GF-D8 (cell line): ENCODE measurements around the gene FOXA3.
"Not testable (repeated sequence)": the region's sequence is repeated elsewhere in the genome, so short reads cannot be mapped to it uniquely, and the experiment has no call there.

Experiments
- DNase-seq: peaks from one replicate; lab custom pipeline; 2025; lab: John Stamatoyannopoulos, UW

FOXA3 gene

DNA sequence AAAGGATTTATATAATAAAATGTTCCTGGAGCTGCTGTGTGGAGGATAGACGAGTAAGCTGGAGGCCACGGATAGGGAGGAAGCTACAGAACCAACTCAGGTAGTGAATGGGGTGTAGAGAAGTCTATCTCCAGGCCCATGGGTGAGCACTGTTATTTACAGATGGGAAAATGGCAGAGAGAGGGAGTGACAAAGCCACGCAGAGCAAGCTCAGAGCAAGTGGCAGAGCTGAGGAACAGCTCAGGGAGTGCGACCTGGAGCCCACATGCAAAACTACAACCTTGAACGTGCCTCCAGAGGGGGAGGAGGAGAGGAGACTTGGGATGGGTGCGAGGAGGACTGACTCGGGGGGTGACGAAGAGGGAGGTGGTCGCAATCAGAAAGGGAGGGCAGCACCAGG is 35.6 kb upstream of the FOXA3 start:
- no peak for DNase-seq

DNA sequence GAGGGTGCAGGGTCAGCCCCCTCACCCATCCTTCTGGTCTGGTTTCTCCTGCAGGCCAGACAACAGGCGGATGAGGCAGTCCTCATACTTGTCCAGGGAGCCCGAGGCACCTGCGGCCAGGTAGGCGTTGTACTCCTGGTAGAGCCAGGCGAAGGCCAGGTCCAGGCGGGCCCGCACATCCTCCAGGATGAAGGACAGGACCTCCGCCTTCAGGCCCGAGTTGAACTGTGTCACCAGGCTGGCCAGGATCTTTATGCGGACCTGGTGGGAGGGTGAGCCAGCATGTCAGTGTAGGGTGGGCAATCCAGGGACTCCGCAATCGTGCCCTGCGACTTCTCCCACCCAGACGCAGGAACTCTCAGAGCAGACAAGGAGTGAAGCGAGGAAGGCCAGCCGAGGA is 35.2 kb upstream of the FOXA3 start:
- DNase-seq, result no peak

DNA sequence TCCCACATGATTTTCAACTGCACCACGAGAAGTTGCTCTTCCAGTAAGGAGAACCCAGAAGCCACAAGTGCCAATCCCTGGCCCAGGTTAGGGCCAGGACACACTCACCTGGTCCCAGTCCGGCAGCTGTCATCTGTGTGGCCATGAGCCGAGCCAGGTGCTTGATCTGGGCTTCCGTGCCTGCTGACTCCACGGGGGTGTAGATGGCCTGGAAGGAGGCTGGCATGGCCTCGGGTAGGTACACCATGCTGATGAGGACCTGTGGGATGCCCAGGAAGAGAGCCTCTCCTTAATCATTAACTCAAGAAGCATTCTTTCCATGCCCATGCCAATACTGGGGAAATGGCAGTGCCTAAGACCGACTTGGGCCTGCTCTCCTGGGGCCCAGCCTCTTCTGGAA is 29.2 kb upstream of the FOXA3 start:
- DNase-seq, result no peak

DNA sequence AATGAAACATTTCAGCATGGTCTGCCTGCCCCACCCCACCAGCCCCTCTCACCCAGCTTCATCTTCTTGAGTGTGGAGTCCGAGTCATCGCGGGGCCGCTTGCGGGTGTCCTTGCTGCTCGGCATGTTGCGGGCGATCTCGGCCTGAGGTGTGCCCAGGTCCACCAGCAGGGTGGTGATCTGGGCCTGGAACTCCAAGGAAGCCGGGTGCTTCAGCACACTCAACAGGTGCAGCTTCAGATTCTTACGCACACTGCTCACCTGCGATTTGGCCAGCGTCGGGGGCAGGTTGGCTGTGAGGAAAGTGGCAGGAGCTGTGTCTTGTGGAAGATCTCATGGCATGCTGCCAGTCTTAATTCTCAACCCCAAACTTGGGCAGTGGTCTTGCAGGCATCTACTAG is 21.9 kb upstream of the FOXA3 start:
- DNase-seq, result no peak

DNA sequence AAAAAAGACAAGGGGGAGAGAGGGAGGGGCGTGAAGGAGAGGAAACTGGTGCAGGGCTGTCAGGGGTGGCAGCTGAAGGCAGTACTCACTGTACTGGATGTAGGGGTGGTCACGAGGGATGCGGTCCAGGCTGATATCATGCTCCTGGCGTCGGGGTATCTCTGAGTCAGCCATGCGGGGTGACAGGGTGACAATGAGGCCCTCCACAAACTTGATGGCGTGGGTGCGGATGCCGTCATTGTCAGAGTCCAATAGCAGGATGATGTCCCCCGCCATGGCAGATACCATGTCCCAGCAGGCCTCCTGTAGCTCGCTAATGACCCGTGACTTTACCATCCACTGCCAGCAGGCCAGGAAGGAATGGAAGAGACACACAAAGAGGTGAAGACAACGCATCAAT is 16.5 kb upstream of the FOXA3 start:
- DNase-seq, result no peak

DNA sequence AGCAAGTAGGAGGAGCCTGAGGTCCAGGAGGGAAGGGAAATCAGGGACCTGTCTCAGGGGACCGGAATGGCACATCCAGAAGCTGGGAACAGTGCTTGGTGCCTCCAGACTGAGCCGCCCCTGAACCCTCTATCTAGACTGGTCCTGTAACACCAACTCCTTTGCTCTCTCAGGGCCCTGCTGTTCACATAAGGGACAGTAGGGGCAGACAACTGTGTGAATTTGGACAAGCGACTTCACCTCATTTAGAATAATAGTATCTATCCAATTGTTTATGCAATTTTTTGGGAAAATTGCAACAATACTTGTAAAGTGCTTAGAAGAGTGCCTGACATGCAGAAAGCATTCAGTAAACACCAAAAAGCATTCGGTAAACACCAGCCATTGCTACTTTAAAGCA is 15.2 kb upstream of the FOXA3 start:
- DNase-seq, result no peak

DNA sequence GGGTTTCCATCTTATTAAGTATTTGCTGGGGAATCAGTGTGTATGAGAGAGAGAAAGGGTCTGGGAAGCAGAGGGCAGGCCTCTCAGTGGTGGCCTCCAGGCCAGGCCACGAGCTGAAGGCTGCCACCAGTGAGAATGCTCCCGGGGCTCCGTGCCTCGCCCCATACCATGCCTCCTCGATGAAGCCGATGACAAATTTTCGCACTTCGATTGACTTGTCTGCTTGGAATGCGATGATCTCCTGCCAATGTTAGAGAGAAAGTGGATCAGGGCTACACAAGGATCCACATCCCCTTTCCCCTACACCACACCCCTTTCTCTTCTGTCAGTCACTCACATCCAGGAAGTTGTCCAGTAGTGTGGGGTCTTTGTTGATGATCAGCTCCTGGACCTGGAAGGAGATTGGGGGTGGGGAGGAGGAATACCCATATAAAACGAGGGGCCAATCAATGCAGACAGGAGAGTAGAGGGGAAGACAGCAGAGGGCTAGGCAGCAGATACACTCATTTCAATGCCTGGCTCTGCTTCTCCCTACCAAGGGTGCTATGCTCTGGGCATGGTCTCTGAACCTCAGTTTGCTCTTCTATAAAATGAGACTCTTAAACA is 11.9 kb upstream of the FOXA3 start:
- DNase-seq, result no peak

DNA sequence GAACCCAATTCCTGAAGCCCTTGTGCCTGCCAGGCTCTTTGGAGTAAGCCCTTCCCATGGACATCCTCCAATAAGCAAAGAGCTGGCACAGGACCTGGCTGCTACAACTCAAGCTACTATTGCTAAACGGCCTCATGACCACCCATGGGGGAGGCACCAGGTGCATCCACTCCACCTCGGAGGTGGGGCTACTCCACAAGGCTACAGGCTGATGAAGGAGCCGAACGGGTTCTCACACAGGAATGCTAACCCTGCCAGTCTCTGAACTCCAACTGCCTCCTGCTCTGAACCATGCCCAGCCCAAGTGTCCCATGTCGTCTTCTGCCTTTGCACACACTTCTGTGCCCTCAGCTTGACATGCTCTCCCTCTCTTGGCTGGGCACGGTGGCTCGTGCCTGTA is 11.1 kb upstream of the FOXA3 start:
- DNase-seq, result no peak

DNA sequence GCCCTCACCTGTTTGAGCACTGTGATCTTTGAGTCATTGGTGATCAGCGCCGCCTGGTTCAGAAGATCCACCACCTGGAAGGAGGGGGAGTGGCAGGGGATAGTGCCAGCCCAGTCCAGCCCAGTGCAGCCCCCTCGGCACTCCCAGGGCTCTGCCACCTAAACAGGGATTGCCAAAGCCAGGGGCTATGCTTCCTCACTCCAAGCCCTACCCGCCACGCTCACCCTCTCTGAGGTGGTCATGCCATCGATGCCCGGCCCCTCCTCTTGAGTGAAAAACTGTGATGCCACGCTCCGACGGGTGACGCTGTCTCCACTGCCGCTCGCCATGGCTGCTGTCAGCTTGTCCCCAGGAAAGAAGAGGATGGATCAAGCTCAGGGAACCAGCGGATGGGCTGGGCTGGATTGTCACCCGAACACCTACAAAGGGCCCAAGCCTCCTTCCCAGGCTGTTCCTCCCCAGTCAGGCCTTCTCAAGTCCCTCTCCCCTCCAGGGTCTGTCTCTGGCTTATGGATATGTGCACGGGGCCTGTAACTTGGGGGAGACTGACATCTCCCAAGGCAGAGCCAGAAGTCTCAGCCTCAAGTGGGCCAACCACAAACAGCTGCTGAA is 9.9 kb upstream of the FOXA3 start:
- no peak for DNase-seq

DNA sequence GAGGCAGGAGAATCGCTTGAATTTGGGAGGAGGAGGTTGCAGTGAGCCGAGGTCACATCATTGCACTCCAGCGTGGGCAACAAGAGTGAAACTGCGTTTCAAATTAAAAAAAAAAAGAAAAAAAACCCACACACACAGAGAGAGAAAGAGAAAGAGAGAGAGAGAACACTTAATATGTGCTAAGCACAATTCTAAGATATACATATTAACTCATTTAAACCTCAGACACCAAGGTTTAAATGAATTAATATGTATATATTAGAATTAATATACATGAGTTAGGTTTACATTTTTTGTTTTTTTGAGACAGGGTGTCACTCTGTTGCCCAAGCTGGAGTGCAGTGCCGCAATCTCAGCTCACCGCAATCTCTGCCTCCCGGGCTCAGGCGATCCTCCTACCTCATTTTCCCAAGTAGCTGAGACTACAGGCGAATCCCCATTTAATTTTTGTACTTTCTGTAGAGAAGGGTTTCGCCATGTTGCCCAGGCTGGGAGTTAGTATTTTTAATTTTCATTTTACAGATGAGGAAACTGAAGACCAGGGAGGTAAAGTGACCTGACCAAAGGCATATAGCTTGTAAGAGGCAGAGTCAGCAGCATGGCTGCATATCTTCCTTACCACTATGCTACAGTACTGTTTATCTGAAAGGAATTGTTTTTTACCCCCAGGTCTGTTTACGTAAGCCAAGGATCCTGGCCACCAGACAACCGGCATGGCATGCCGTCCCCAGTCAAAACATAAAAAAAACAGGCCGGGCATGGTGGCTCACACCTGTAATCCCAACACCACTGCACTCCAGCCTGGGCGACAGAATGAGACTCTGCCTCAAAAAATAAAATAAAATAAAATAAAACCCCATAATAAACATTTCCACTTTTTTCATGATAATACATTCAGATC is 3.5 kb upstream of the FOXA3 start:
- DNase-seq, result no peak

DNA sequence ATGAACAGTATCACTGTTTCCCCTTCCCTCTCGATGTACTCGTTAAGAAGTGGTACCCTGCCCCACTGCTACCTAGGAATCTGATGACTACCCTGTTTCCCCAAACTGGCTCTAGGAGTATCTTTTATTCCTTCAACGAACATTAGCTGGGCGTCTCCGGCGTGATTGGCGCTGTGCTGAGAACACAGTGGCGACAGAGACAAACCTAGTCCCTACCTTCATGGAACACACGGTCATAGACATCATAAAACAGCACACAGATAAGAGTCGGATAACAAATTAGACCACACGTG is 1.9 kb upstream of the FOXA3 start:
- DNase-seq, result peak; percentile 19

DNA sequence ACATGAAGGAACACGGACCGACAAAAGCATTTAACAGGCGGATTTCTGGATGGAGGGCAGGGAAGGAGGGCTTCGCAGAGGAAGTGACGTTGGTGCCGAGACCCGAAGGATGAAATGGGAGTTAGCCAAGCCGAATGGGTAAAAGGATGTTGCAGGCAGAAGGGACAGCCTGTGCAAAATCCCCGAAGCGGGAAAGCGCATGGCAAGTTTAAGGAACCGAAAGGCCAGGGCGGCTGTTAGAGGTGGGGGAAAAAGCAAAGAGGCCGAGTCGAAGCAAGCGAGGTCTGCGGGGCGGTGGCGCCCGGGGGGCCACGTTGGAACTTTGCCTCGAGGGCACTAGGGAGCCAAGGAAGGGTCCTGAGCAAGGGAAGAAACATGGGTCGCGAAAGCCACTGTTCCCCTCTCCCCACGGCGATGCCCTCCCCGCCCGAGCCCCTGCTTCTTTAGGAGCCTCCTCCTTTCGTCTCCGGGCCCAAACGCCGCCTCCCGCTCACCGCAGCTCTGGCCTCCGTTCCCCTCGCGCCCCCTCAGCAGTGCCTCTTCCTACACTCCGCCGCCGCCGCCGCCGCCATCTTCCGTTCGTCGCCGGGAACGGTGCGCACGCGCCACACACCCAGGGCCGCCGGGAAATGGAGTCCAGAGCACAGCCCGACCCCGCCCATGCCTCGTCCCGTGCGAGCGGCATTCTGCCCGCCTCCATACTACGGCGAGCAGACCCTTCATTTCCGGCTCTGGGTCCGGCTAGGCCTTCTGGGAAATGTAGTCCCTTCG is 1.4 kb upstream of the FOXA3 start, which contains the start of gene SYMPK:
Gene SYMPK (minus strand): TSS at position 584 of the 771 bp plus-strand sequence. CDS start 8,652 bp downstream, outside the sequence.
- DNase-seq, result peak; percentile 95

DNA sequence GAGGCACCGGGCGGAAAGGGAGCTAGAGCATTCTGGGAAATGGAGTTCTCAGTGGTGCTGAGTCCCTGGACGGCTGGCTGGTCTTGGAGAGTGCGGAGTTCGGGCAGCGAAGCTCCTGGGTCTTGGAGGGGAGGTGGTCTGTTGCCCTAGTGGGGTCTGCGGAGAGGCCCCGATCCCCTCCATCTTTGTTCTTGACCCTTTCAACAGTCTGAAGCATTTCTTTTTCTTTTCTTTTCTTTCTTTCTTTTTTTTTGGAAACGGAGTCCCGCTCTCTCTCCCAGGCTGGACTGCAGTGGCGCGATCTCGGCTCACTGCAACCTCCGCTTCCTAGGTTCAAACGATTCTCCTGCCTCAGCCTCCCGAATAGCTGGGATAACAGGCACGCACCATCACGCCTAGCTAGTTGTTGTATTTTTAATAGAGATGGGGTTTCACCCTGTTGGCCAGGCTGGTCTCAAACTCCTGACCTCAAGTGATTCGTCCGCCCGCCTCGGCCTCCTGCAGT is 739 bp upstream of the FOXA3 start:
- no peak for DNase-seq

DNA sequence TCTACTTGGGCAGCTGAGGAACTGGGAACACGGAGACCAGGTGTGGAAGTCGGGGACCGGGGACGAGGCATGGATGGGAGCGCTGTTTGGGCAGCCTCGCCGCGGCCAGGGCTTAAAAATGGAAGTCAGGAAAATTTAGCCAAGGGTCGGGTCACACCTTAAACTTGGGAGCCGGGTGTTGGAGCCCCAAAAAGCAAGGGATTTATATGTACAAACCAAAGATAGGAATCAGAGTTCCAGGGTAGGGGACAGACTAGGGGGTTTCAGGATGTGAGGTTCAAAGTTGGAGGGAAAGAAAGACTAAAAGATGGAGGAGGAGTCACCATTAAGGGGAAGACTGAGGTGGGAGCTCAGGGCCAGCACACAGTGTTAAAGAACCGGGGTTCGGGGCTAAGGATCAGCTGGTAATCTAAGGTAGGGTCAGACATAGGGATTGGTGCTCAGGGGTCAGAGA is 530 bp downstream of the FOXA3 start:
- no peak for DNase-seq

DNA sequence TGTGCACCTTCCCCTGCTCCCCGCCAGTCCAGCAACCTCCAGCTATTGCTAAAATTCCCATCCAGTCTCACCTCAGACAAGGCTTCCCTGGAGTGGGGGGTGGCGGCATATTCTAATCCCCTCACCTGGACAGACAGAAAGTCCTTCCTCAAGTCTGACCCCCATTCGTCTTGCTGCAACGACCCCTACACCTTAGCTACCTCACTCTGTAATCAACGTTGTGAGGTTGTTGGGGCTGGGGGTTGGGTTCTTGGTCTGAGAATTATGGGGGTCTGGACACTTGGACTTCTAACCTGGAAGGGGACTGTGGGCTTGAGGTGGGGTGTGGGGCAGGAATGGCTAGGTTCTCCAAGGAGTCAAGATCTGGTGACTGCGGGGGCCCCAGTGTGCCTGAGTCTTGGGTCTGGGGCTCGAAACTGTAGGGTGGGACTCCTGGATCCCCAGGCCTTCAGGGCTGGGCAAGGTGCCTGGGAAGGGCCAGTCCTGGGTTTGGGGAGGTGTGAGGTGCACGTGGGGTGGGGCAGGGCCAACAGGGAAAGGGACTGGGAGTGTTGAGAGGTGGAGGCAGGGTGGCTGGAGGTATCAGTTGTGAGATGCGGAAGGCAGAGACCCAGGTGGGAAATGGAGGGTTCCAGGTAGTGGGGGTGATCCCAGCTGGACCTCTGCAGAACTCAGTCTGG is 1.3 kb downstream of the FOXA3 start:
- no peak for DNase-seq

DNA sequence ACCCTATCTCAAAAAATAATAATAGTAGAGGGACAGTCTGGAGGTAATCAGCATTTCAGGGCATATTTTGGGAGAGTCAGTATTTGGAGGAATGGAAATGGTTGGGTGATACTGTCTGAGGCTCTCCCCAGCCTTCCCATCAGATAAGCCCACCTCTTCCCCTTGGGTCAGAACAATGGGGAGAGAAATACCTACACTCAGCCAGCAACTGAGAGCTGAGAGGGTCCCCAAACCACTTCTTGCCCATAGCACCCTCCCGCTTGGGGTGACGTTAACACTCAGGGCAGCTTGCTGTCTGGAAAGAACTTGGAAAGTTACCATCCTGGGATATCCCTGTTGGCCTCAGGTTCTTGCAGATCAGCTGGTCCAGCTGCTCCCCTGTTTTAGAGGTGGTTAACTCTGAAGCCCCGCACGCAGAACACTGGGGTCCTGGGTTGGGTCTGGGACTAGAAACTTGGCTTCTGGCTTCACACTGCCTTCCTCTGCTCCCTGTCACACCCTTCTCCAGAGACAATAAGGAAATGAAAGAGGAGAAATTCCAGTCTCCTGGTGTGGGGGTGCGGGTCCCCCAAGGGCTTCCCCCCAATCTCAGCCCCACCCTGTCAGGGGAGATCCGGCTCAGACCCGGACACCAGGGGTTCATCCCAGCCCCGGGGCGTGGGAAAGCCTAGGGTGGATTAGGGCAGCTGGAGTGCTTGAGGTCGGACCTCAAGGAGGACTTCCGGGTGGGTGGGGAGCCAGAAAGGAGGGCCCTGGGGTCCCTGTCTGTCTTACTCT is 2.5 kb downstream of the FOXA3 start:
- no peak for DNase-seq

DNA sequence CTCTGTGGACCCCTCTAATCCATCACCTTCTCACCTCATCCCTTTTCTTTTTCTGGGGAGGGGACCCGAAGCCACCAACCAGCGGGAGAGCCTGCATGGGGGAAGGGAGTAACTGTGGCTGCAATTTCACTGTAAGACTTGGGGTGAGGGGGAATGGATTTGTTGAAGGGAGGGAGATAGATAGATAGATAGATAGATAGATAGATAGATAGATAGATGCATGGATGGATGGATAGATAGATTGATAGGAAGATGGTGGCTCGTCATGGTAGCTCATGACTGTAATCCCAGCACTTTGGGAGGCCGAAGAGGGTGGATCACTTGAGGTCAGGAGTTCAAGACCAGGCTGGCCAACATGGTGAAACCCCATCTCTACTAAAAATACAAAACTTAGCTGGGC is 3.1 kb downstream of the FOXA3 start:
- DNase-seq, result not testable (repeated sequence)

DNA sequence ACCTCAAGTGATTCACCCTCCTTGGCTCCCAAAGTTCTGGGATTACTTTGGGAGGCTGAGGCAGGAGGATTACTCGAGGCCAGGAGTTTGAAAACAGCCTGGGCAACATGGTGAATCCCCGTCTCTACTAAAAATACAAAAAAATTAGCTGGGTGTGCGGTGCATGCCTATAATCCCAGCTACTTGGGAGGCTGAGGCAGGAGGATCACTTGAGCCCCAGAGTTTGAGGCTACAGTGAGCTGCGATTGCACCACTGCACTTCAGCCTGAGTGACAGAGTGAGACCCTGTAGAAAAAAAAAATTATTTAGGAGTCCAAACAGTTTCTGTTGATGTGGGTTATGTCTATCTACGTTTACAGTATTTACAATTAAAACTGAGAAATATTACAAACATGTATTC is 6.7 kb downstream of the FOXA3 start:
- DNase-seq, result no peak

DNA sequence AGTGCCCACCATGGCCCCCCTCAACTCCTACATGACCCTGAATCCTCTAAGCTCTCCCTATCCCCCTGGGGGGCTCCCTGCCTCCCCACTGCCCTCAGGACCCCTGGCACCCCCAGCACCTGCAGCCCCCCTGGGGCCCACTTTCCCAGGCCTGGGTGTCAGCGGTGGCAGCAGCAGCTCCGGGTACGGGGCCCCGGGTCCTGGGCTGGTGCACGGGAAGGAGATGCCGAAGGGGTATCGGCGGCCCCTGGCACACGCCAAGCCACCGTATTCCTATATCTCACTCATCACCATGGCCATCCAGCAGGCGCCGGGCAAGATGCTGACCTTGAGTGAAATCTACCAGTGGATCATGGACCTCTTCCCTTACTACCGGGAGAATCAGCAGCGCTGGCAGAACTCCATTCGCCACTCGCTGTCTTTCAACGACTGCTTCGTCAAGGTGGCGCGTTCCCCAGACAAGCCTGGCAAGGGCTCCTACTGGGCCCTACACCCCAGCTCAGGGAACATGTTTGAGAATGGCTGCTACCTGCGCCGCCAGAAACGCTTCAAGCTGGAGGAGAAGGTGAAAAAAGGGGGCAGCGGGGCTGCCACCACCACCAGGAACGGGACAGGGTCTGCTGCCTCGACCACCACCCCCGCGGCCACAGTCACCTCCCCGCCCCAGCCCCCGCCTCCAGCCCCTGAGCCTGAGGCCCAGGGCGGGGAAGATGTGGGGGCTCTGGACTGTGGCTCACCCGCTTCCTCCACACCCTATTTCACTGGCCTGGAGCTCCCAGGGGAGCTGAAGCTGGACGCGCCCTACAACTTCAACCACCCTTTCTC is 8.2 kb downstream of the FOXA3 start:
- DNase-seq, result no peak

DNA sequence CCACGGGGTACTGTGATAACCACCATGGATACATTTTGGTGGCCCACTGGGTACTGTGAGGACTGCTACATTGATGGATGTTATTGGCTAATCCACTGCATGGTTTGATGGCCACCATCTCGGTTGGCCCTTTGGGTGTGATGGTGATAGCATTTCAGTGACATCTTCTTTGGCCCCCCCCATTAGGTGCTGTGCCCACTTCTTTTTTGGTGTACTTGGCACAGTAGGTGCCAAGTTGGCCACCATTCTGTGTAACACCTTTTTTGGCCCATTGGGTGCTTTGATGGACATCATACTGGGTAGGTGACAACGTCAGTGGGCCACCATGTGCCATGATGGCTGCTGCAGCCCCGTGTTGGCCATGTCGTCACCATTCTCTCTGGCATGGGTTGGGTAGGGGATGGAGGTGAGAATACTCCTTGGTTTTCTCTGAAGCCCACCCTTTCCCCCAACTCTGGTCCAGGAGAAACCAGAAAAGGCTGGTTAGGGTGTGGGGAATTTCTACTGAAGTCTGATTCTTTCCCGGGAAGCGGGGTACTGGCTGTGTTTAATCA is 9.2 kb downstream of the FOXA3 start:
- no peak for DNase-seq
